GM20000 (cell line): ENCODE data around the gene PLD1.
"Not testable (repeated sequence)": the region's sequence is repeated elsewhere in the genome, so short reads cannot be mapped to it uniquely, and the experiment has no call there.

ENCODE experiments used
- DNase-seq: peaks from one replicate; pipeline ENCODE4 v3.0.0; 2012; ENCODE audit warnings: low spot score
- CTCF ChIP-seq: IDR thresholded peaks from 2 replicates; pipeline ENCODE4 v1.5.1; 2012; ENCODE audit warnings: mild to moderate bottlenecking, control low read depth; ENCODE audit errors: extremely low read depth, missing control alignments

Gene PLD1

GRCh38 chr3:171809861-171810628 is at the start of gene PLD1:
Gene PLD1 (minus strand): TSS chr3:171810483. CDS start chr3:171738051, 72,432 bp downstream.
- DNase-seq = peak; percentile 77
- TF ChIP-seq CTCF = no peak

- not testable (repeated sequence) for DNase-seq
Observed at GRCh38 chr3:171858770-171859169, 48.5 kb upstream of the PLD1 start.

- no peak for DNase-seq
- no peak for TF ChIP-seq CTCF
Observed at GRCh38 chr3:171854649-171855305, 44.5 kb upstream of the PLD1 start.

- no peak for TF ChIP-seq CTCF
- DNase-seq = no peak
Observed at GRCh38 chr3:171851660-171852058, 41.4 kb upstream of the PLD1 start.

- no peak for DNase-seq
- no peak for TF ChIP-seq CTCF
Observed at GRCh38 chr3:171850960-171851659, 40.8 kb upstream of the PLD1 start.

GRCh38 chr3:171850320-171850959 is 40.2 kb upstream of the PLD1 start:
- no peak for TF ChIP-seq CTCF
- no peak for DNase-seq

GRCh38 chr3:171849617-171850319 is 39.5 kb upstream of the PLD1 start:
- TF ChIP-seq CTCF = no peak
- no peak for DNase-seq
